SK-N-SH treated with all-trans-retinoic acid at 6 μM for 48 hours (cell line): Measurements from ENCODE around the gene JMJD8.

Experiments used
- ARNTL ChIP-seq: fragments of 450-650 bp; formaldehyde crosslinking; IDR thresholded peaks from 2 replicates; pipeline ENCODE4 v1.5.0; 2020; ENCODE audit warnings: low read depth, mild to moderate bottlenecking, moderate library complexity, borderline replicate concordance
- BACH2 ChIP-seq: fragments of 250-450 bp; sonication (Bioruptor Pico); IDR thresholded peaks from 2 replicates; pipeline ENCODE4 v1.9.0; 2021; ENCODE audit warnings: mild to moderate bottlenecking, borderline replicate concordance
- CREB5 ChIP-seq: fragments of 250-450 bp; sonication (Bioruptor Pico); IDR thresholded peaks from 2 replicates; pipeline ENCODE4 v1.5.1; 2020; ENCODE audit warnings: low read depth, mild to moderate bottlenecking, moderate library complexity
- CSDC2 ChIP-seq: fragments of 250-450 bp; sonication (Bioruptor Pico); IDR thresholded peaks from 2 replicates; pipeline ENCODE4 v1.5.0; 2020; ENCODE audit warnings: mild to moderate bottlenecking, moderate library complexity
- ESRRG ChIP-seq: fragments of 250-450 bp; sonication (Bioruptor Pico); IDR thresholded peaks from 2 replicates; pipeline ENCODE4 v1.6.1; 2021; ENCODE audit warnings: mild to moderate bottlenecking
- ISL1 ChIP-seq: fragments of 250-450 bp; sonication (Bioruptor Pico); IDR thresholded peaks from 2 replicates; pipeline ENCODE4 v2.1.2; 2022; ENCODE audit warnings: mild to moderate bottlenecking, moderate library complexity
- OSR1 ChIP-seq: fragments of 250-450 bp; sonication (Bioruptor Pico); IDR thresholded peaks from 2 replicates; pipeline ENCODE4 v1.8.0; 2022; ENCODE audit warnings: moderate library complexity, mild to moderate bottlenecking, inconsistent platforms
- PATZ1 ChIP-seq: fragments of 250-450 bp; sonication (Bioruptor Pico); IDR thresholded peaks from 2 replicates; pipeline ENCODE4 v1.8.0; 2020; ENCODE audit warnings: mild to moderate bottlenecking, moderate library complexity, borderline replicate concordance
- PPARA ChIP-seq: fragments of 250-450 bp; sonication (Bioruptor Pico); IDR thresholded peaks from 2 replicates; pipeline ENCODE4 v1.5.0; 2020; ENCODE audit warnings: mild to moderate bottlenecking, borderline replicate concordance
- SNAI2 ChIP-seq: fragments of 250-450 bp; sonication (Bioruptor Pico); IDR thresholded peaks from 2 replicates; pipeline ENCODE4 v1.5.0; 2020; ENCODE audit warnings: mild to moderate bottlenecking, moderate library complexity
- TSHZ2 ChIP-seq: fragments of 250-450 bp; sonication (Bioruptor Pico); IDR thresholded peaks from 2 replicates; pipeline ENCODE4 v1.5.0; 2020; ENCODE audit warnings: mild to moderate bottlenecking, moderate library complexity
- ZFP3 ChIP-seq: fragments of 250-450 bp; sonication (Bioruptor Pico); IDR thresholded peaks from 2 replicates; pipeline ENCODE4 v1.5.0; 2020; ENCODE audit warnings: mild to moderate bottlenecking, moderate library complexity
- ZNF565 ChIP-seq: fragments of 450-650 bp; formaldehyde crosslinking; conservative IDR thresholded peaks from 2 replicates; pipeline ENCODE4 v1.5.0; 2020; ENCODE audit warnings: low read depth, mild to moderate bottlenecking, moderate library complexity

GRCh38 chr16:631808-632358 lies 52.3 kb downstream of the JMJD8 start:
- TF ChIP-seq SNAI2 = no peak
- no peak for TF ChIP-seq BACH2 (CRISPR knock-in tag)
- no peak for TF ChIP-seq PPARA
- TF ChIP-seq PATZ1 (CRISPR knock-in tag) = no peak
- no peak for TF ChIP-seq CREB5 (CRISPR knock-in tag)
- no peak for TF ChIP-seq ESRRG (CRISPR knock-in tag)
- TF ChIP-seq OSR1 = no peak
- no peak for TF ChIP-seq ARNTL (CRISPR knock-in tag)
- TF ChIP-seq ZFP3 = no peak
- TF ChIP-seq ISL1 (CRISPR knock-in tag) = no peak
- TF ChIP-seq ZNF565 (CRISPR knock-in tag) = no peak
- TF ChIP-seq TSHZ2 (CRISPR knock-in tag) = no peak
- no peak for TF ChIP-seq CSDC2
